RWPE2 (cell line): ENCODE measurements around the gene GNPAT.

Experiments used
- ATAC-seq: fragments of 200-7000 bp; cut with Tn5 transposase; 3 replicates; pipeline ENCODE4 v1.9.1; 2021; ENCODE audit warnings: low read depth
- DNase-seq: peaks from one replicate; pipeline ENCODE4 v3.0.0-alpha.2; 2020; ENCODE audit warnings: low spot score
- H3K27ac ChIP-seq: fragments of 450-650 bp; 2 replicates; pipeline ENCODE4 v1.5.1; 2017; ENCODE audit warnings: mild to moderate bottlenecking; ENCODE audit not compliant: poor library complexity, severe bottlenecking
- H3K27me3 ChIP-seq: fragments of 250-450 bp; sonication (Bioruptor Pico); 2 replicates; pipeline ENCODE4 v1.5.1; 2021; ENCODE audit warnings: mild to moderate bottlenecking, moderate library complexity; ENCODE audit not compliant: insufficient read depth, poor library complexity, severe bottlenecking
- H3K36me3 ChIP-seq: fragments of 250-450 bp; sonication (Bioruptor Pico); 2 replicates; pipeline ENCODE4 v1.5.1; 2020; ENCODE audit warnings: low read depth, mild to moderate bottlenecking, moderate library complexity
- H3K4me1 ChIP-seq: fragments of 250-450 bp; sonication (Bioruptor Pico); 2 replicates; pipeline ENCODE4 v1.5.1; 2021; ENCODE audit warnings: mild to moderate bottlenecking, moderate library complexity; ENCODE audit not compliant: insufficient read depth, poor library complexity, severe bottlenecking
- H3K4me3 ChIP-seq: fragments of 250-450 bp; sonication (Bioruptor Pico); 2 replicates; pipeline ENCODE4 v1.5.1; 2021; ENCODE audit warnings: mild to moderate bottlenecking, moderate library complexity; ENCODE audit not compliant: severe bottlenecking
- H3K9me3 ChIP-seq: fragments of 250-450 bp; sonication (Bioruptor Pico); 2 replicates; pipeline ENCODE4 v1.5.1; 2021; ENCODE audit warnings: mild to moderate bottlenecking, moderate library complexity; ENCODE audit not compliant: severe bottlenecking
- TF ChIP-seq, protein P1 (sequence below): fragments of 450-650 bp; IDR thresholded peaks from one replicate; pipeline ENCODE4 v1.5.1; 2017; ENCODE audit warnings: mild to moderate bottlenecking, moderate library complexity; ENCODE audit not compliant: poor library complexity, severe bottlenecking

GNPAT gene

DNA sequence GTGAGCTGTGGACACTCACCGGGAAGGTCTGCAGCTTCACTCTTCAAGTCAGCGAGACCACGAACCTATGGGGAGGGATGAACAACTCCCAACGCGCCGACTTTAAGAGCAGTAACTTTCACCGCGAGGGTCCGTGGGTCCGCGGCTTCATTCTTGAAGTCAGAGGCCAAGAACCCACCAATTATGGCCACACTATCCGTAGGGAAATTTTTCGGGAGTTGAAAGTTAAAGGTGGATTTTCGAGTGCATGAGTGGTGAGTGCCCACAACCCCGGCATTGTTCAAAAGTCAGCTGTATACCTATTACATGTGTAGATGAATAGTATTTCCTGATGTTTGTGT, 77.0 kb downstream of the GNPAT start:
- TF ChIP-seq, protein P1, sequence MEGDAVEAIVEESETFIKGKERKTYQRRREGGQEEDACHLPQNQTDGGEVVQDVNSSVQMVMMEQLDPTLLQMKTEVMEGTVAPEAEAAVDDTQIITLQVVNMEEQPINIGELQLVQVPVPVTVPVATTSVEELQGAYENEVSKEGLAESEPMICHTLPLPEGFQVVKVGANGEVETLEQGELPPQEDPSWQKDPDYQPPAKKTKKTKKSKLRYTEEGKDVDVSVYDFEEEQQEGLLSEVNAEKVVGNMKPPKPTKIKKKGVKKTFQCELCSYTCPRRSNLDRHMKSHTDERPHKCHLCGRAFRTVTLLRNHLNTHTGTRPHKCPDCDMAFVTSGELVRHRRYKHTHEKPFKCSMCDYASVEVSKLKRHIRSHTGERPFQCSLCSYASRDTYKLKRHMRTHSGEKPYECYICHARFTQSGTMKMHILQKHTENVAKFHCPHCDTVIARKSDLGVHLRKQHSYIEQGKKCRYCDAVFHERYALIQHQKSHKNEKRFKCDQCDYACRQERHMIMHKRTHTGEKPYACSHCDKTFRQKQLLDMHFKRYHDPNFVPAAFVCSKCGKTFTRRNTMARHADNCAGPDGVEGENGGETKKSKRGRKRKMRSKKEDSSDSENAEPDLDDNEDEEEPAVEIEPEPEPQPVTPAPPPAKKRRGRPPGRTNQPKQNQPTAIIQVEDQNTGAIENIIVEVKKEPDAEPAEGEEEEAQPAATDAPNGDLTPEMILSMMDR = no peak
- Histone ChIP-seq H3K9me3 (no peaks in the 10 kb centered on the region), H3K4me3 (no peak overlapping the region), H3K27ac (no peak overlapping the region), H3K4me1 (no peaks in the 10 kb centered on the region), H3K27me3 (no peaks in the 10 kb centered on the region), H3K36me3 (no peaks in the 10 kb centered on the region)
- no peak for ATAC-seq
- no peak for DNase-seq

GRCh38 chr1:231318568-231318967, 77.6 kb downstream of the GNPAT start:
- Histone ChIP-seq H3K9me3 (no peaks in the 10 kb centered on the region), H3K4me3 (no peak overlapping the region), H3K27me3 (no peaks in the 10 kb centered on the region), H3K4me1 (no peaks in the 10 kb centered on the region), H3K36me3 (no peaks in the 10 kb centered on the region), H3K27ac (no peak overlapping the region)
- no peak for ATAC-seq
- no peak for DNase-seq
- TF ChIP-seq, protein P1 = no peak

DNA sequence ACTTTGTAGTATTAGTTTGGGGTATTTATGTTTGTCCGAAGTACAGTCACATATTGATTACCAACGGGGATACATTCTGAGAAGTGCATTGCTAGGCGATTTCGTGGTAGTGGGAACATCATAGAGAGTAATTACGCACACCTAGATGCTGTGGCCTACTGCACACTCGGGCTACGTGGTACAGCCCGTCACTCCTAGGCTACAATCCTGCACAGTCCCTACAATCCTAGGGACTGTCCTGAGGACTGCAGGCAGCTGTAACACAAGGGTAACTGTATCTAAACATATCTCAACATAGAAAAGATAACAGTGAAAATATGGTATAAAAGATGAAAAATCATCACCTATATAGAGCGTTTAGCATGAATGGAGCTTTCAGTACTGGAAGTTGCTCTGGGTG, 78.1 kb downstream of the GNPAT start:
- Histone ChIP-seq H3K9me3 (no peaks in the 10 kb centered on the region), H3K4me1 (no peaks in the 10 kb centered on the region), H3K27me3 (no peaks in the 10 kb centered on the region), H3K36me3 (no peaks in the 10 kb centered on the region), H3K27ac (no peak overlapping the region), H3K4me3 (no peak overlapping the region)
- ATAC-seq (no peak), DNase-seq (no peak)
- TF ChIP-seq, protein P1 = no peak

DNA sequence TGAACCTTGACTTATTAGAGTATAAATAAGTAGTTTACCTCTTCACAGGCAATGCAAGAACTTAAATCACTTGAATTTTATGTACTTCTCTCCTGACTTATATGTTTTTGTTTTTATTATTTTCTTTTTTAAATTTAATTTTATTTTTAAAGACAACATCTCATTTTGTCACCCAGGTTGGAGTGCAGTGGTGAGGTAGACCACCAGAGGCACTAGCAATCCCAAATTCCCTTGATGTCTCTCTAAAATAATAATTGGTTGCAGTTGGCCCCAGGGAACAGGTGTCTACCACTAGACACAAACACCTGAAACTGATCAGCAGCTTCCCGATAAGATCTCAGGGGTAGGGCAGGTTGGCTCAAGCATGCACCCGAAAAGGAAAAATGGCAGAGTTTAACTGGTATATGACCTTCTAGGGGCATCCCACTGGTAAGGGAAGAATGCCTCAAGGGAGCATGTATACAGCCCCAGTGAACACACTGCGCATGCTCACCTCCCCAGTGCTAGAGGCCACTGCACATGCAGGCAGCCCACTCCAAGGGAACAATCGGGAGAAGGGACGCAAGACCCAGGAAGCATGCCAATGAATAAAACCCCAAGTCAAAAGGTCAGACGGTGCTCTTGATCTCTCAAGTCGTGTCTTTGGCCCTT, 82.0 kb downstream of the GNPAT start:
- Histone ChIP-seq H3K4me1 (no peaks in the 10 kb centered on the region), H3K9me3 (no peaks in the 10 kb centered on the region), H3K27ac (no peak overlapping the region), H3K36me3 (no peaks in the 10 kb centered on the region), H3K4me3 (no peak overlapping the region), H3K27me3 (no peaks in the 10 kb centered on the region)
- ATAC-seq = no peak
- TF ChIP-seq, protein P1 = no peak
- DNase-seq = no peak

- Histone ChIP-seq H3K27ac (no peak overlapping the region), H3K9me3 (no peaks in the 10 kb centered on the region), H3K36me3 (no peaks in the 10 kb centered on the region), H3K4me3 (no peak overlapping the region), H3K27me3 (no peaks in the 10 kb centered on the region), H3K4me1 (no peaks in the 10 kb centered on the region)
- DNase-seq (no peak), ATAC-seq (no peak)
- TF ChIP-seq, protein P1 = no peak
These were observed 83.6 kb downstream of the GNPAT start for GRCh38 chr1:231324660-231325059.
